Suprapubic skin (tissue), 4 donors: ENCODE data around the gene AGFG2. TPM values are rescaled to one million over a fixed set of nuclear protein-coding genes. Genes with fewer than 3 reads are reported as not detected.

Experiments
- DNase-seq, 2 donors: peaks; one replicate each; pipeline ENCODE4 v3.0.0-alpha.2; 2019; ENCODE audit warnings: low spot score in 2 of 2
- H3K27ac ChIP-seq: fragments of 200-600 bp; sonication (generic); one replicate; pipeline ENCODE4 v1.5.1; 2019
- H3K27me3 ChIP-seq: fragments of 200-600 bp; sonication (generic); one replicate; pipeline ENCODE4 v1.5.1; 2019
- H3K36me3 ChIP-seq: fragments of 200-600 bp; sonication (generic); one replicate; pipeline ENCODE4 v1.5.1; 2019
- H3K4me1 ChIP-seq: fragments of 200-600 bp; sonication (generic); one replicate; pipeline ENCODE4 v1.5.1; 2019
- H3K4me3 ChIP-seq: fragments of 200-600 bp; sonication (generic); one replicate; pipeline ENCODE4 v1.5.1; 2019; ENCODE audit warnings: mild to moderate bottlenecking
- H3K9me3 ChIP-seq: fragments of 200-600 bp; sonication (generic); one replicate; pipeline ENCODE4 v1.5.1; 2019
- CTCF ChIP-seq, 2 donors: fragments of 200-600 bp in 1 of 2; fragments of 450-650 bp in 1 of 2; sonication (generic) in 1 of 2; IDR thresholded peaks; one replicate each; pipeline ENCODE4 v1.5.1; 2016 to 2019; ENCODE audit warnings: antibody characterized with exemption in 2 of 2, mild to moderate bottlenecking in 1 of 2, moderate library complexity in 1 of 2
- EP300 ChIP-seq: sonication (generic); formaldehyde crosslinking; IDR thresholded peaks from one replicate; pipeline ENCODE4 v1.6.1; 2017; ENCODE audit warnings: antibody characterized with exemption
- POLR2A ChIP-seq, 2 donors: fragments of 450-650 bp; IDR thresholded peaks; one replicate each; pipeline ENCODE4 v1.6.1; 2017; ENCODE audit warnings: antibody characterized with exemption in 2 of 2, mild to moderate bottlenecking in 2 of 2, moderate library complexity in 2 of 2
- POLR2AphosphoS5 ChIP-seq, 3 donors: sonication (generic); formaldehyde crosslinking; IDR thresholded peaks; one replicate each; pipeline ENCODE4 v1.6.1; 2017; ENCODE audit warnings: antibody characterized with exemption in 3 of 3
- WGBS: methylation state at CpG from one replicate; pipeline ENCODE4 v1.1.5; 2018; 5-methylcytosine and 5-hydroxymethylcytosine counted together
- total RNA-seq, 4 donors: library from RNA; depleted of rRNA; stranded (reverse); fragments of >200 nt; gene quantifications; one replicate each; pipeline ENCODE4 v1.1.0, GENCODE V29; 2016

The AGFG2 gene
- total RNA-seq, 4 donors from 2014 or later = 46.6 to 63.4 (median 52.9) TPM

GRCh38 chr7:100506356-100506923 is 32.6 kb upstream of the AGFG2 start:
- no peak overlapping the region for H3K4me3 ChIP-seq
- no peaks in the 10 kb centered on the region for H3K27me3 ChIP-seq
- 71% methylated on average over 8 of the region's 8 CpGs for WGBS
- DNase-seq = no peak
- no peak for TF ChIP-seq CTCF (IDR thresholded peaks at IDR 0.05)
- no peak for TF ChIP-seq POLR2AphosphoS5 (IDR thresholded peaks at IDR 0.05)
- no peak for TF ChIP-seq EP300
- no peak for TF ChIP-seq POLR2A (IDR thresholded peaks at IDR 0.05)
- H3K4me1 ChIP-seq = peaks cover 7% of the 10 kb centered on the region
- no peak overlapping the region for H3K27ac ChIP-seq
- H3K36me3 ChIP-seq = no peaks in the 10 kb centered on the region
- no peaks in the 10 kb centered on the region for H3K9me3 ChIP-seq

DNA sequence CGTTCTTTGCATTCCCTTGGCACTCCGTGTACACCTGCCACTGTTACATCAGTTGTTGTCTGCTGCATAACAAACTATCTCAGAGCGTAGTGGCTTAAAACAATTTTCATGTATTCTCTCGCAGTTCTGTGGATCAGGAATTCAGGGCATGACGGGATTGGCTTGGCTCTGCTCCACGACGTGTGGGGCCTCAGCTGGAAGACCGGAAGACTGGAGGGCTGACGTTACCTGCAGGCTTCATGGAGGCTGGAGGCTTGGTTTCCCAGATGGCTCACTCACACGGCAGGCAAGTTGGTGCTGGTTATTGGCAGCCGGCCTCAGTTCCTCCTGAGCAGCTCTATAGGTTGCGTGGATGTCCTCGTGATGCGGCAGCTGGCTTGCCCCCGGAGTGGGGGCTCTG is 29.8 kb upstream of the AGFG2 start:
- Histone ChIP-seq H3K27me3 (no peaks in the 10 kb centered on the region), H3K36me3 (no peaks in the 10 kb centered on the region), H3K4me1 (peaks cover 7% of the 10 kb centered on the region), H3K4me3 (no peak overlapping the region), H3K9me3 (no peaks in the 10 kb centered on the region), H3K27ac (no peak overlapping the region)
- no peak for DNase-seq
- WGBS = 36% methylated on average over 15 of the region's 15 CpGs
- no peak for TF ChIP-seq POLR2AphosphoS5 (IDR thresholded peaks at IDR 0.05)
- no peak for TF ChIP-seq EP300
- TF ChIP-seq CTCF (IDR thresholded peaks at IDR 0.05) = no peak
- TF ChIP-seq POLR2A (IDR thresholded peaks at IDR 0.05) = no peak

DNA sequence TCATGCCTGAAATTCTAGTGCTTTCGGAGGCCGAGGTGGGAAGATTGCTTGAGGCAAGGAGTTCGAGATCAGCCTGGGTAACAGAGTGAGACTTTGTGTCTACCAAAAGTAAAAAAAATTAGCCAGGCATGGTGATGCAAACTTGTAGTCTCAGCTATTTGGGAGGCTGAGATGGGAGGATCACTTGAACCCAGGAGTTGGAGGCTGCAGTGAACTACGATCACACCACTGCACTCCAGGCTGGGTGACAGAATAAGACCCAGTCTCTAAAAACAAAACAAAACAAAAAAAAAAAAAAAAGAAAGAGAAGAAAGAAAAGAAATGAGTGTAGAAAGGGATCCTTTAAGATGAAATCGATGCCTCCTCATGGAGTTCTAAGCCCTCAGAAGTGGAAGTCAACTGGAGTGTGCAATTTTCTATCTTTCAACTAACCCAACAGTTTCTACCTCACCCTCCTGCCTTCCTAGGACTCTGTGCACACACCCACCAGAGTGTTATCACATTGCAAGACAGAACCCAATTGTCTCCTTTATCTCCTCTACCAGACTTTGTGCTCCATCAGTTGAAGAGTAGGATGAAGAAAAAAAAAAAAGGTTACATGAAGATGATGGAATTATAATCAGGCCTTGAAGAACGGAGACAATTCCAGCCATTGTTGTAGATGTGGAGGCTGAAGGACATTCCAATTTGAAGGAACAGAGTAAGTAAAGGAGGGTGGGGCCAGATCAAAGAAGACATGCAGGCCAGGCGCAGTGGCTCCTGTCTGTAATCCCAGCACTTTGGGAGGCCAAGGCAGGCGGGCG is 28.4 kb upstream of the AGFG2 start:
- no peaks in the 10 kb centered on the region for H3K36me3 ChIP-seq
- peaks cover 15% of the 10 kb centered on the region for H3K4me1 ChIP-seq
- H3K9me3 ChIP-seq = no peaks in the 10 kb centered on the region
- no peaks in the 10 kb centered on the region for H3K27me3 ChIP-seq
- TF ChIP-seq CTCF (IDR thresholded peaks at IDR 0.05) (no peak), EP300 (no peak), POLR2A (IDR thresholded peaks at IDR 0.05) (no peak)
- no peak overlapping the region for H3K27ac ChIP-seq
- H3K4me3 ChIP-seq = no peak overlapping the region
- 89% methylated on average over 9 of the region's 9 CpGs for WGBS
- DNase-seq = no peak

- Histone ChIP-seq H3K27me3 (no peaks in the 10 kb centered on the region), H3K36me3 (no peaks in the 10 kb centered on the region), H3K4me3 (no peak overlapping the region), H3K4me1 (peaks cover 24% of the 10 kb centered on the region), H3K9me3 (no peaks in the 10 kb centered on the region), H3K27ac (no peak overlapping the region)
- DNase-seq = no peak
- TF ChIP-seq EP300 (no peak), POLR2AphosphoS5 (IDR thresholded peaks at IDR 0.05) (no peak), CTCF (IDR thresholded peaks at IDR 0.05) (no peak), POLR2A (IDR thresholded peaks at IDR 0.05) (no peak)
- WGBS = 91% methylated on average over 9 of the region's 9 CpGs
Observed at GRCh38 chr7:100513212-100513810, 25.7 kb upstream of the AGFG2 start.

DNA sequence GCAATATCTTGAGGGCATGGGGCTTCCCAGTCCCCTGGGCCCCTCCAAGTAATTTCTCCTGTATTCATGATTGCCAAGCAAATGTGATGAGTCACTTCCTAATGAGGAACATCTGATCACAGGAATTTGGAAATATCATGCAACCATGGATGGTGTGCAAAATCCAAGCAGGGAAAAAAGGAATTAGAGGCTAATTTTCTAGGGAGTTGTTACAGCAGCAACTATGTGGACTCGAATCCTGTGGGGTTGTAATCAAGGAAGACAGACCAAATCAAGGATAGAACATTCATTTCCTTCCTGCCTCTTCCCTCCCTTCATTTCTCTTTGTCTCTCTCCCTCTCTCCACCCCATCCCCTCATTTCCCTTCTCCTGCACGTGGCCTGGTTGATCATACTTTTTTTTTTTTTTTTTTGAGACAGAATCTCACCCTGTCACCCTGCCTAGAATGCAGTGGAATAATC is 23.9 kb upstream of the AGFG2 start:
- TF ChIP-seq POLR2A (IDR thresholded peaks at IDR 0.05) (no peak), POLR2AphosphoS5 (IDR thresholded peaks at IDR 0.05) (peak in 1 of 3 donors; percentile 40)
- peaks cover 17% of the 10 kb centered on the region for H3K4me1 ChIP-seq
- H3K27me3 ChIP-seq = no peaks in the 10 kb centered on the region
- WGBS = 9% methylated on average over 2 of the region's 2 CpGs
- no peak overlapping the region for H3K27ac ChIP-seq
- no peak overlapping the region for H3K4me3 ChIP-seq
- no peak for DNase-seq
- no peaks in the 10 kb centered on the region for H3K36me3 ChIP-seq
- no peaks in the 10 kb centered on the region for H3K9me3 ChIP-seq
